AG09319 (cell line): Measurements from ENCODE around the gene KLHDC9.

ENCODE experiments used
- DNase-seq: peaks from one replicate; pipeline ENCODE4 v3.0.0-alpha.2; 2010; ENCODE audit warnings: low read depth; ENCODE audit errors: extremely low read depth
- CTCF ChIP-seq: IDR thresholded peaks from 2 replicates; pipeline ENCODE4 v1.5.1; 2011; ENCODE audit warnings: low read depth, mild to moderate bottlenecking, inconsistent platforms, low read length, moderate library complexity

Gene KLHDC9

GRCh38 chr1:161091796-161092507, 6.2 kb upstream of the KLHDC9 start:
- DNase-seq = no peak
- TF ChIP-seq CTCF = no peak

GRCh38 chr1:161092621-161093028, 5.5 kb upstream of the KLHDC9 start:
- DNase-seq = no peak
- no peak for TF ChIP-seq CTCF

GRCh38 chr1:161094481-161094880, 3.7 kb upstream of the KLHDC9 start:
- no peak for DNase-seq
- no peak for TF ChIP-seq CTCF

- no peak for TF ChIP-seq CTCF
- no peak for DNase-seq
Measured at GRCh38 chr1:161095230-161095629, 2.9 kb upstream of the KLHDC9 start.

GRCh38 chr1:161096015-161096414, 2.1 kb upstream of the KLHDC9 start:
- TF ChIP-seq CTCF = no peak
- no peak for DNase-seq

GRCh38 chr1:161096530-161096929, 1.6 kb upstream of the KLHDC9 start:
- TF ChIP-seq CTCF = no peak
- DNase-seq = no peak

GRCh38 chr1:161099090-161099802, 1.1 kb downstream of the KLHDC9 start:
- DNase-seq = no peak

More at GRCh38 chr1:161099090-161099802, 1.1 kb downstream of the KLHDC9 start:
- TF ChIP-seq CTCF = no peak
